Hippocampal formation (tissue), 2 donors: ENCODE data around the gene PDE11A.
"Not testable (repeated sequence)": the region's sequence is repeated elsewhere in the genome, so short reads cannot be mapped to it uniquely, and the experiment has no call there.

Experiments used
- DNase-seq, 2 donors: peaks; one replicate each; lab custom pipeline; 2025; lab: John Stamatoyannopoulos, UW

PDE11A gene

GRCh38 chr2:177883177-177883576 is 189.4 kb downstream of the PDE11A start:
- DNase-seq, result no peak

GRCh38 chr2:177882501-177882900 is 190.1 kb downstream of the PDE11A start:
- DNase-seq, result no peak

- no peak for DNase-seq
Measured at GRCh38 chr2:177881921-177882320, 190.7 kb downstream of the PDE11A start.

DNA sequence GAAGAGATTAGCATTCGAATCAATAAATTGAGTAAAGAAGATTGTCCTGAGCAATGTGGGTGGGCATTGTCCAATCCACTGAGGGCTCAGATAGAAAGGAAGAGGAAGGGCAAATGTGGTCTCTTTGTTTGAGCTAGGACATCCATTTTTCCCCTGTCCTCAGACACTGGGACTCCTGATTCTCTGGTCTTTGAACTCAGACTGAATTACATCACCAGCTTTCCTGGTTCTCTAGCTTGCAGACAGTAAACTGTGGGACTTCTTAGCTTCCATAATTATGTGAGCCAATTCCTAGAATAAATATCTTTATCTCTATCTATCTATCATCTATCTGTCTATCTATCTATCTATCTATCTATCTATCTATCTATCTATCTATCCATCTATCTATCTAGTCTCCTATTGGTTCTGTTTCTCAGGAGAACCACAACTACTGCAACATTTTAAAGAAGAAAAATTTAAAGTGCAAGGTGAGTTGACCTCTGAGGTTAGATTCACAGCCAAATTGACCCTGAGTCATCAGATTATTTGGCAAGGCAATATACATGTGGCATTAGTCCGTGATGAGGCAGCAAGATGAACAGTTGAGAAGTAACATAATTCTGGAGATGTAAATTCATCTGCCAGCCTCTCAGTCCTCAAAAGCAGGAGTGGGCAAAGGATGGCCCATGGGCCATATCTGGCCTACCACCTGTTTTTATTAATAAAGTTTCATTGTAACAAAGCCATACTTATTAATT is 191.4 kb downstream of the PDE11A start:
- DNase-seq, result no peak

DNA sequence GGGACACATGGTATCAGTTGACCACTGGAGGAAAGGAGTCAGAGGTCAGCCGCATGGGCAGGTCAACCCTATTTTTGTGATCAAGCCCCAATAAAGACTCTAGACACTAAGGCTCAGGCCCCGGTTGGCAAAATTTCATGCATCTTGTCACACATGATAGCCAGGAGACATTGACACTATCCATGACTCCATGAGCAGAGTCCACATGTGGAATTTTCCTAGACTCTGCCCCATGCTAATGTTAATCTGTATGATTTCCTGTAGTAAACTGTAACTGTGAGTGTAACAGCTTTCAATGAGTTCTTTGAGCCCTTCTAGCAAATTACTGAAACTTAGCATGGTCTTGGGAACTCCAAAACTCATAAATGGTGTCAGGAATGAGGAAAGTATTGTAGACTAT is 192.3 kb downstream of the PDE11A start:
- DNase-seq, result no peak

DNA sequence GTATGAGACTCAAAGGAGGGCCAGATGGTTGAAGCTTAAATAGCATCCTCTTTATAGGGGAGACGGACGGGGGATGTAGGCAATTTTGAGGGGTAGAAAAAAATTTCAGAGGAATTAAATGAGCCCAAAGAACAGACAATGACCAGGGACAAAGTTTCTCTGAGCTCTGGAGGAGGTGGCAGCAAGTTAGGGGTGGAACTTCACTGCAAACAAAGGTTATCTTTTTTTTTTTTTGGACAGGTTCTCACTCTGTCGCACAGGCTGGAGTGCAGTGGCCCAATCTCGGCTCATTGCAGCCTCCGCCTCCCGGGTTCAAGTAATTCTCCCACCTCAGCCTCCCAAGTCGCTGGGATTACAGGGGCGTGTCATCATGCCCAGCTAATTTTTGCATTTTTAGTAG is 195.6 kb downstream of the PDE11A start:
- no peak for DNase-seq

GRCh38 chr2:177874686-177875085 is 197.9 kb downstream of the PDE11A start:
- DNase-seq, result no peak

DNA sequence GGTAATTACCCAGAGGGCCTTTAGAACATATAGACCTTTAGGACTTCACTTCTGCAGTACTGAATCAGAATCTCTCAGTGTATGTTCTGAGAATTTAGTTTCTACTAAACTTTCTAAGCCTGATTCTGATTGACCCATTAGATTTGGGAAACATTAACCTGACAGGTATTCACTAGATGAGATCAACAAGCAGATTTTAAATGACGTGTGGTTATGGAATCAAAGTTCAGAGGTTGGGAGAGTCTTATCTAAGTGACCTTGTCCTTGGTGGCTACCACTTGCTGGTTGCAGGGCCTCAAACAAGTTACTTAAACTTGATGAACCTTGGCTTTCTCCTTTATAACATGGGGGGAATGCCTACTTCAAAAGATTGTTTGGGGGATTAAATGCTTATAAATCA is 198.7 kb downstream of the PDE11A start:
- no peak for DNase-seq

DNA sequence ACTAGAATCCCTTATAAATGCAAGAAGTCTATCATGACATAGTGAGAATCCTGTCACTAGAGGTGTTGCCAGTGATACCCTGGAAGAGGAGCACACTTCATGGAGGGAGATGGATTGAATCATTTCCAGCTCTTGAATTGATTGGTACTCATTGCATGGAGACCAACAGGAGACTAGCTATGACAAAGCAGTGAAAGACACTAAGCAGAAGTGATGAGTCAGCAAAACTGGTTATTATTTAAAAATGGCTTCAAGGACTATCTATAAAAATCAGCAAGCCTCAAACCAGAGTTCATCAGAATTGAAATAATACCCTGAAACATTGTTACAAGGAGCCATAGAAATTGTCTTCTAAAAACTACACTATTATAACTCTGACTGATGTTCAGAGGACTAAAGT is 200.3 kb downstream of the PDE11A start:
- no peak for DNase-seq

GRCh38 chr2:177869912-177870311 is 202.7 kb downstream of the PDE11A start:
- DNase-seq, result no peak

- DNase-seq, result no peak
Measured at GRCh38 chr2:177869209-177869608, 203.4 kb downstream of the PDE11A start.

DNA sequence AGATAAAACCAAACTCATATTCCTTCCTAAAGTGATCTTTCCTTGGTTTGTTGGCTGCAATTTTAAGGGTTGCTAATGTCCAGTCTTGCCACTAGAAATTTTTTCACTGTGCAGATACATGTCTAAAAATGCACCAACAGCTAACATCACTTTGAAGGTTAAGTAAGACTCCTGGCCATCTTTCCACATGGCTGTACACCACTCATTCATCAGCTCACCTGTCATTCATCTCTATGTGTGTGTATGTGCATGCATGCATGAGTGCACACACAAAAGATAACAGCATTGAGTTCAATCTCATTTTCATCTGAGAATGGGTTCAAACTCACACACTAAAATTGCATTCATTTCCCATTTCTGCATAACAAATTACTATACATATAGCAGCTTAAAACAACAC is 203.8 kb downstream of the PDE11A start:
- no peak for DNase-seq

DNA sequence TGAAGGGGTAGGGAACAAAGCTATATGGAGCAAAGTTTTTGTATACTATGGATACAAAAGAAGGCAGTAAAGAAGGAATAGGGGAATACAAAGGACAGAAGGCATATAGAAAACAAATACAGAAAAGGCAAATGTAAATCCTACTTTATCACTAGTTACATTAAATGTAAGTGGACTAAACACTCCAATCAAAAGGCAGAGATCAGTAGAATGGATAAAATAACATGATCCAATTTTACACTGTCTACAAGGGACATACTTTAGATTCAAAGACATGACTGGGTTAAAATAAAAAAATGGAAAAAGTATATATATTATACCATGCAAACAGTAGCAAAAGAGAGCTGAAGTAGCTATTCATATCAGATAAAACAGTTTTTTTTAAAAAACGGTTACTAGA is 215.0 kb downstream of the PDE11A start:
- DNase-seq, result no peak

GRCh38 chr2:177852389-177852788 is 220.2 kb downstream of the PDE11A start:
- no peak for DNase-seq

- DNase-seq, result no peak
Measured at GRCh38 chr2:177843188-177843587, 229.4 kb downstream of the PDE11A start.

DNA sequence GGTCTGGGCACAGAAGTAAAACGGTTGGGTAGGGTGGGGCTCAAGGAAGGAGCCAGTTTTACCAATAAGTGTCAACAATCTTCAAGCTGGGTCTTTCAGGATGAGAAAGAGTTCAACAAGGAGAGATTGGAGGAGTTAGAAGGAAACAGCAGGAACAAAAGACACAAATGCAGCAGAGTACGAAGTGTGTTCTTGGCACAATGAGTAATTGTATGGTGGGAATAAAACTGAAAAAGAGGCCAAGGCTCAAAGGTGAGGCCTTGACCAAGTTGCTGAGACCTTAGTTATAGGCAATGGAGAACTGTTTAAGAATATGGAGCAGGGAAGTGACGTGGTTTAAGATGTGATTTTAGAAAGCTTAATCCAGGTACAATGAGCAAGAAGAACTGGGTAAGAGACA is 230.3 kb downstream of the PDE11A start:
- no peak for DNase-seq

DNA sequence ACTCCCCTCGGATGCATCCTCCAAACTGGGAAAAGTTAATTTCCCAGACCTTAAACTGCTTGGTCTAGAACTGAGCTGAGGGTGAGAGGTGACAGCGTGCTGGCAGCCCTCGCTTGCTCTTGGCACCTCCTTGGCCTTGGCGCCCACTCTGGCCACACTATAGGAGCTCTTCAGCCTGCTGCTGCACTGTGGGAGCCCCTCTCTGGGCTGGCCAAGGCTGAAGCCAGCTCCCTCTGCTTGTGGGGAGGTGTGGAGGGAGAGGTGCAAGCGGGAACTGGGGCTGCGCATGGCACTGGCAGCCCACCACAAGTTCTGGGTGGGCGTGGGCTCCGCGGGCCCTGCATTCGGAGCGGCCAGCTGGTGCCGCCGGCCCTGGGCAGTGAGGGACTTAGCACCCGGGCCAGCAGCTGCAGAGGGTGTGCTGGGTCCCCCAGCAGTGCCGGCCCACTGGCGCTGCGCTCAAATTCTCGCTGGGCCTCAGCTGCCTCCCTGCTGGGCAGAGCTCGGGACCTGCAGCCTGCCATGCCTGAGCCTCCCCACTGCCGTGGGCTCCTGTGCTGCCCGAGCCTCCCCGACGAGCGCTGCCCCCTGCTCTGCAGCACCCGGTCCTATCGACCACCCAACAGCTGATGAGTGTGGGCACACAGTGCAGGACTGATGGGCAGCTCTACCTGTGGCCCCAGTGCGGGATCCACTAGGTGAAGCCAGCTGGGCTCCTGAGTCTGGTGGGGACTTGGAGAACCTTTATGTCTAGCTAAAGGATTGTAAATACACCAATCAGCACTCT is 237.0 kb downstream of the PDE11A start:
- not testable (repeated sequence) for DNase-seq

DNA sequence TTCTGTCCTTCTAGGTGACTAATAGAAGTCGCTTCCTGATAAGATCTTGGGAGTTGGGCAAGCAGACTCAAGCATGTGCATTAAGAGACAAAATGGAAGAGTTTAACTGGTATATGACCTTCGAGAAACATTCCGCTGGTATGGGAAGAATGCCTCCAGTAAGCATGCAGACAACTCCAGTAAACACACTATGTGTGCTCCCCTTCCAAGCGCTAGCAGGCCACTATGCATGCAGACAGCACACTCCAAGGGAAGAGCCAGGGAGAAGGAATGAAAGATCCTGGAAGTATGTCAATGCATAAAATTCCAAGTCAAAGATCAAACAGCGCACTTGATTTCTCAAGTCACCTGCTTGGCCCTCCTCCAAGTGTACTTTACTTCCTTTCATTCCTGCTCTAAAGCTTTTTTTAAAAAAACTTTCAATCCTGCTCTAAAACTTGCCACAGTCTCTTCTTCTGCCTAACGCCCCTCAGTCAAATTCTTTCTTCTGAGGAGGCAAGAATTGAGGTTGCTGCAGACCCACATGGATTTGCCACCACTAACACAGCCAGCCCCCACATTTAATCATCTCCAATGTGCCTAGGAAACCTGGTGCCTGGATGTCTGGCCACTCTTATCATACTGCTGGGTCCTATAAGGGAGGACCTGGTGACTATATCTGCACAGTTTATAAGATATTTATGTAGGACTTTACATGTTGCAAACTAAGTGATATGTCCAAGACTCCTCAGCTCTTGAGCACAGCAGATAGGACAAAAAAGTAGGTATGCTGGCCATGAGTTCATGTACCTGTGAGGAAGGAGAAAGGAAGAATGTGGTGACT is 239.8 kb downstream of the PDE11A start:
- DNase-seq, result no peak

GRCh38 chr2:177830881-177831386 is 241.6 kb downstream of the PDE11A start:
- DNase-seq, result no peak

DNA sequence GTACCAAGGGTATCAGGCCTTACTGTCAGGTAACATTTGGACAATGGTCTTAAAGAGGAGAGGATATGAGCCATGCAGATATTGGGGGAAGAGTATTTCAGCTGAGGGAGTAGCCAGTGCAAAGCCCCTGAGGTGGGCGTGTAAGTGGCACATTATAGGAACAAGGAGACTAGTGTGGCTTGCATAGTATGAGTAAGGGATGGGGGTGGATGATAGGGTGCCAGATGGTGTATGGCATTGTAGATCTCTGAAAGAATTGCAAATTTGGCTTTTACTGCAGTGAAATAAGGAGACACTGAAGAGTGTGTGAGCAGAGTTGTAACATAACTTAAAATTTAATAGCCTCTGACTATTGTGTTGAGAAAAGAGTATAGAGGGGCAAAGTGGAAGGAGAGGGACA is 244.0 kb downstream of the PDE11A start:
- no peak for DNase-seq

- DNase-seq, result no peak
Measured at GRCh38 chr2:177826897-177827296, 245.7 kb downstream of the PDE11A start.

DNA sequence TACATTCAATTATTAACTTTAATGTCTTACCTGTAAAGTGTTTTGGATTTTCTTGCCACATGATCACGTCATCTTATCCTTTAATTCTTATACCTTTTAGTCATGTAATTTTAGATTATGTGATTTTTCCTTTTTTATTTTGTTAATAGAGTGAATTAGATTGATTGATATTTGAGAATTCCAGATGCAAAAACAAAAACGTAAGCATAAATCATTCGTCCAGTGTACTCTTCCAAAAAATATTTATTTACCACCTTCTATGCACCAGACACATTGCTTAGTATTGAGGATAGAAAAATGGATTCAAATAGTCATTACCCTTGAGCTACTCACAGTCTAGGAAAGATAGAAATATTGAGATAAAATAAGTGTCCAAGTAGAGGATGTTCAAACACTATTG is 249.6 kb downstream of the PDE11A start:
- no peak for DNase-seq
